Dermis blood vessel endothelial cell (primary cell): ENCODE measurements around the gene GCN1. TPM values are rescaled to one million over a fixed set of nuclear protein-coding genes. Genes with fewer than 3 reads are reported as not detected.
"Not testable (repeated sequence)": the region's sequence is repeated elsewhere in the genome, so short reads cannot be mapped to it uniquely, and the experiment has no call there.

ENCODE experiments used
- DNase-seq: peaks from one replicate; pipeline ENCODE4 v3.0.0; 2010
- total RNA-seq: library from RNA; depleted of rRNA; stranded (reverse); fragments of >200 nt; gene quantifications from 2 replicates; pipeline ENCODE4 v1.2.3, GENCODE V29; 2014

Gene GCN1
- total RNA-seq, 1 donor from 2014 or later: 162 TPM

- DNase-seq: no peak
Measured at GRCh38 chr12:120214626-120215356, 20.3 kb upstream of the GCN1 start.

- no peak for DNase-seq
Measured at GRCh38 chr12:120213758-120214157, 19.2 kb upstream of the GCN1 start.

- not testable (repeated sequence) for DNase-seq
Measured at GRCh38 chr12:120213182-120213581, 18.7 kb upstream of the GCN1 start.

- DNase-seq: no peak
Measured at GRCh38 chr12:120212301-120212700, 17.8 kb upstream of the GCN1 start.

GRCh38 chr12:120211904-120212283, 17.4 kb upstream of the GCN1 start:
- no peak for DNase-seq

- DNase-seq: no peak
Measured at GRCh38 chr12:120211243-120211903, 16.9 kb upstream of the GCN1 start.

- DNase-seq: no peak
Measured at GRCh38 chr12:120209851-120210250, 15.3 kb upstream of the GCN1 start.

GRCh38 chr12:120207227-120207626, 12.7 kb upstream of the GCN1 start:
- no peak for DNase-seq

GRCh38 chr12:120206781-120207180, 12.3 kb upstream of the GCN1 start:
- not testable (repeated sequence) for DNase-seq

GRCh38 chr12:120206228-120206627, 11.7 kb upstream of the GCN1 start:
- no peak for DNase-seq

GRCh38 chr12:120204171-120204570, 9.7 kb upstream of the GCN1 start:
- DNase-seq: no peak

- no peak for DNase-seq
Measured at GRCh38 chr12:120200364-120200800, 5.9 kb upstream of the GCN1 start.

GRCh38 chr12:120199595-120200306, 5.2 kb upstream of the GCN1 start:
- DNase-seq: peak; percentile 83

- no peak for DNase-seq
Measured at GRCh38 chr12:120199025-120199424, 4.5 kb upstream of the GCN1 start.

- DNase-seq: no peak
Measured at GRCh38 chr12:120197542-120197887, 3.0 kb upstream of the GCN1 start.

GRCh38 chr12:120196817-120197541, 2.5 kb upstream of the GCN1 start:
- DNase-seq: not testable (repeated sequence)

- DNase-seq: no peak
Measured at GRCh38 chr12:120196363-120196762, 1.8 kb upstream of the GCN1 start.

GRCh38 chr12:120194226-120194533, 335 bp downstream of the GCN1 start:
- DNase-seq: peak; percentile 34

GRCh38 chr12:120193286-120193685, 1.2 kb downstream of the GCN1 start:
- not testable (repeated sequence) for DNase-seq

- DNase-seq: no peak
Measured at GRCh38 chr12:120190985-120191480, 3.5 kb downstream of the GCN1 start.

GRCh38 chr12:120190386-120190785, 4.1 kb downstream of the GCN1 start:
- DNase-seq: no peak

- DNase-seq: no peak
Measured at GRCh38 chr12:120186654-120187053, 7.9 kb downstream of the GCN1 start.

GRCh38 chr12:120183211-120183631, 11.3 kb downstream of the GCN1 start:
- no peak for DNase-seq
